Kidney epithelial cell (primary cell): Measurements from ENCODE around the gene MANSC1. TPM values are rescaled to one million over a fixed set of nuclear protein-coding genes. Genes with fewer than 3 reads are reported as not detected.
"Not testable (repeated sequence)": the region's sequence is repeated elsewhere in the genome, so short reads cannot be mapped to it uniquely, and the experiment has no call there.

Experiments used
- DNase-seq: peaks from one replicate; pipeline ENCODE4 v3.0.0-alpha.2; 2010; ENCODE audit warnings: low read depth
- H3K27me3 ChIP-seq: 2 replicates; pipeline ENCODE4 v1.6.0; 2011; ENCODE audit warnings: low read length; ENCODE audit not compliant: control insufficient read depth, insufficient read depth
- H3K36me3 ChIP-seq: 2 replicates; pipeline ENCODE4 v1.5.1; 2011; ENCODE audit warnings: low read length; ENCODE audit not compliant: control insufficient read depth, insufficient read depth
- H3K4me3 ChIP-seq: 2 replicates; pipeline ENCODE4 v1.5.1; 2011; ENCODE audit warnings: low read depth, mild to moderate bottlenecking, control low read depth, low read length
- total RNA-seq: library from RNA; depleted of rRNA; stranded (reverse); fragments of >200 nt; gene quantifications from 2 replicates; pipeline ENCODE4 v1.2.3, GENCODE V29; 2015
- TF ChIP-seq, protein P1 (sequence below): IDR thresholded peaks from 2 replicates; pipeline ENCODE4 v1.5.1; 2011; ENCODE audit warnings: mild to moderate bottlenecking, moderate library complexity, low read length, control low read depth, inconsistent platforms; ENCODE audit not compliant: insufficient read depth, poor library complexity, severe bottlenecking

The MANSC1 gene
- total RNA-seq, 1 donor from 2014 or later = 5.8 TPM

DNA sequence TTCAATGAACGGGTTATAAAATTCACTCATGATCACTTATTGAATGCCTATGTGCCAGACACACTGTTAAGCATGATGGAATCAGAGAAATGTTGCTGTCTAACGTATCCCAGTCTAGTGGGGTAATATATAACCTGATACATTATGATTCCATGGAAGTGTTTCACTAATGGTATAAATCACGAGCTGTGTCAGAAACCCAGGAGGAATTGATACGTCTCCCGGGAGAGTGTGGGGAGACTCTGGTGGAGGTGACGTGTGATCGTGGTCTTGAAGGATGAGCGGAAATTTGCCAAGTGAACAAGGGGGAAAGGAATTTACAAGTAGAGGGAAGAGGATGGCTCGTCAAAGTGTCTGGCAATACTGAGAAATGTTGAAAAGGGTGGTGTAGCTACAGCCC lies 26.5 kb downstream of the MANSC1 start:
- Histone ChIP-seq H3K4me3 (no peak overlapping the region), H3K27me3 (no peaks in the 10 kb centered on the region), H3K36me3 (no peaks in the 10 kb centered on the region)
- DNase-seq = no peak
- TF ChIP-seq, protein P1, sequence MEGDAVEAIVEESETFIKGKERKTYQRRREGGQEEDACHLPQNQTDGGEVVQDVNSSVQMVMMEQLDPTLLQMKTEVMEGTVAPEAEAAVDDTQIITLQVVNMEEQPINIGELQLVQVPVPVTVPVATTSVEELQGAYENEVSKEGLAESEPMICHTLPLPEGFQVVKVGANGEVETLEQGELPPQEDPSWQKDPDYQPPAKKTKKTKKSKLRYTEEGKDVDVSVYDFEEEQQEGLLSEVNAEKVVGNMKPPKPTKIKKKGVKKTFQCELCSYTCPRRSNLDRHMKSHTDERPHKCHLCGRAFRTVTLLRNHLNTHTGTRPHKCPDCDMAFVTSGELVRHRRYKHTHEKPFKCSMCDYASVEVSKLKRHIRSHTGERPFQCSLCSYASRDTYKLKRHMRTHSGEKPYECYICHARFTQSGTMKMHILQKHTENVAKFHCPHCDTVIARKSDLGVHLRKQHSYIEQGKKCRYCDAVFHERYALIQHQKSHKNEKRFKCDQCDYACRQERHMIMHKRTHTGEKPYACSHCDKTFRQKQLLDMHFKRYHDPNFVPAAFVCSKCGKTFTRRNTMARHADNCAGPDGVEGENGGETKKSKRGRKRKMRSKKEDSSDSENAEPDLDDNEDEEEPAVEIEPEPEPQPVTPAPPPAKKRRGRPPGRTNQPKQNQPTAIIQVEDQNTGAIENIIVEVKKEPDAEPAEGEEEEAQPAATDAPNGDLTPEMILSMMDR = no peak

DNA sequence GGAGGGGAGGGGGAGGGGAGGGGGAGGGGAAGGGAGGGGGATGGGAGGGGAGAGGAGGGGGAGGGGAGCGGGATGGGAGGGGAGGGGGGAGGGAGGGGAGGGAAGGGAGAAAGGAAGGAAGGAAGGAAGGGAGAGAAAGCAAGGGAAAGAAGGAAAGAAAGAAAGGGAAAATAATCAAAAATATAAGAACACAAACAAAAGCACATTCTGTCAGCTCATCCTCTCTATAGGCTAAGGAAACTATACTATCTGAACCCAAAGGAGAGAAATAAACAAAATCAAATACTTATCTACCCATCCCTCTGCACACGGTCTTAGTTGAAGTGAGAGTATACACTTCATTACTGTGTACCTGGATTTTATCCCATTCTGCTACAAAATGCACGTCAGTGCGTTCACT lies 26.9 kb downstream of the MANSC1 start:
- no peak overlapping the region for H3K4me3 ChIP-seq
- no peaks in the 10 kb centered on the region for H3K36me3 ChIP-seq
- DNase-seq = no peak
- no peaks in the 10 kb centered on the region for H3K27me3 ChIP-seq
- TF ChIP-seq, protein P1 = no peak

DNA sequence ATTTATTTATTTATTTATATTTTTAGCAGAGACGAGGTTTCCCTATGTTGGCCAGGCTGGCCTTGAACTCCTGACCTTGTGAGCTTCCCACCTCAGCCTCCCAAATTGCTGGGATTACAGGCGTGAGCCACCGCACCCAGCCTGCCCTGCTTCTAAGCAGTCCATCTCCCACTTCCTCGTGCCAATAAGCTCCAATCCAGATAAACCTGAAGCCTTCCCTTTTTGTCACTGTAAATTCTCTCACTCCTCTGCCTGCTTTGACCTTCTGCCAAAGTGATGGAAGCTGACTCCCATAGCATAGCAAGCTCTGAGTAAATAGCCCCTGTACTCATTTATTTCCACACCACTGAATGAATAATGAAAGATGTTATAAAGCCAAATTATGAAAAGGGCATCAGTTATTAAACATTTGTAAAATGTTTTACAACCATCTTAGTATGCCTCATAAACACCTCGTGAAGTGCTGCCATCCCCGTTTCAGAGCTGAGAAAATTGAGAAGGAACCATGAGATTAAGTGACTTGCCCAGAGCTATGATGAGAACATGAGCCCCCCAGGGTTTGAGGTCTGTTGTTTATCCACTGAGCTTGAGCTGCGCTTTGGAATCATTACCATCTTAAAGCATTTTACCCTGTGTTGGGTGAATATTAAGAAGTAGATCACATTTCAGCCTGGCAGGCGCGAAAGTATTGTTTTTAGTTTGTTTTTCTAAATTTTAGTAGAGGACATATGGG lies 30.4 kb downstream of the MANSC1 start:
- DNase-seq = no peak
- no peaks in the 10 kb centered on the region for H3K27me3 ChIP-seq
- H3K4me3 ChIP-seq = no peak overlapping the region
- TF ChIP-seq, protein P1 = no peak
- no peaks in the 10 kb centered on the region for H3K36me3 ChIP-seq

DNA sequence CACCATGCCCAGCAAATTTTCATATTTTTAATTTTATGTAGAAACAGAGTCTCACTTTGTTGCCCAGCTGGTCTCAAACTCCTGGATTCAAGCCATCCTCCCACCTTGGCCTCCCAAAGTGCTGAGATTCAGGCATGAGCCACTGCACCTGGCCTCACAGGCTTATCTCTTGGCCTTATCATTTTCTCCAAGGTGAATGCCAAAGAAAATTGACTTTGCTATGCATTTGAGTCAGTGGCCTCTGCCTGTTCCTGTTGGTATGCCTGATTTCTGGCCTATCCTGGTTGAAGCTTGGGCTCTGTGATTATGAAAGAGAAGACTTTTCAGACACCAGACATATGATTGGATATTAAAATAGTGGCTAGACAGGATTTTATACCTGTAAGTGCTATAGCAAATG lies 34.2 kb downstream of the MANSC1 start:
- no peak overlapping the region for H3K4me3 ChIP-seq
- no peaks in the 10 kb centered on the region for H3K36me3 ChIP-seq
- DNase-seq = no peak
- TF ChIP-seq, protein P1 = no peak
- H3K27me3 ChIP-seq = no peaks in the 10 kb centered on the region

DNA sequence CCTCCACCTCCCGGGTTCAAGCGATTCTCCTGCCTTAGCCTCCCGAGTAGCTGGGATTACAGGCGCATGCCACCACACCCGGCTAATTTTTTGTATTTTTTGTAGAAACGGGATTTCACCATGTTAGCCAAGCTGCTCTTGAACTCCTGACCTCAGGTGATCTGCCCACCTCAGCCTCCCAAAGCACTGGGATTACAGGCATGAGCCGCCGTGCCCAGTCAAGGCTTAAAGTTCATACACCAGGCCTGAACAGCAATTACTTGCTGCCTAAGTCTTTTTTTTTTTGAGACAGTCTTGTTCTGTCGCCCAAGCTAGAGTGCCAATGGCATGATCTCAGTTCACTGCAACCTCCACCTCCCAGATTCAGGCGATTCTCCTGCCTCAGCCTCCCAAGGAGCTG lies 39.3 kb downstream of the MANSC1 start:
- DNase-seq, H3K27me3 ChIP-seq, H3K4me3 ChIP-seq, H3K36me3 ChIP-seq: not testable (repeated sequence)

DNA sequence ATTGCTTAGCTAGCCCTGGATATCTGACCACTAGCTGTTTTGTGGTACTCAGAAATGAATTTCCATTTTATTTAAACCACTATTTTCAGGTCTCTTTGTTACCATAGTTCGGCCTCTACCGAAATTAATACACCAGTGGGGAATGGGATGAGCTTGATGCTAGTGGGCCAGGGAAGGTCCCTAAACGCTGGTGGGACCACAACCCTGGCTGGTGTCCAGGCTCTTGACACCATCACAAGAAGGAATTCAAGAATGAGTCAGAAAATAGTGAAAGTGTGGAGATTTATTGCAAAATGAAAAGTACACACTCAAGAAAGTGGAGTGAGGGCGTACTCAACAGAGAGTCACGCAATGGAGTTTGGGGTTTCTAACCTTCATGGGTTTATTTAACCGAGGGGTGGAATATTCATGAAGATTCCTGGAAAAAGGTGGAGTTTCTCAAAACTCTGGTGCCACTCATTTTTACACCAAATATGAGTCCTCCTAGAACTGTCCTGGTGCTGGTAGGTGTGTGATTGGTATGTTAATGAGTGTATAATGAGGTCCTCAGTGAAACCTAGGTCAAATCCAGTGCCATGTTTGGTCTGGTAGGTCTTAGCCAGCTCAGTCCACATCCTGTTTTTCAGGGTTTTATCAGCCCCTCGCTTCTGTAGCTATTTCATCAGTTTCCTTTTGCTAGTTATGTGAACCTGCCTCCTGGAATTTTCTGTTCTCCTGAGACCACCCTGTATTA lies 44.3 kb downstream of the MANSC1 start:
- Histone ChIP-seq H3K4me3 (no peak overlapping the region), H3K36me3 (no peaks in the 10 kb centered on the region), H3K27me3 (no peaks in the 10 kb centered on the region)
- DNase-seq = no peak
- TF ChIP-seq, protein P1 = no peak
